Hypothalamus (tissue), 51 donors: Measurements from ENCODE around the gene TNFAIP3.
"Not testable (repeated sequence)": the region's sequence is repeated elsewhere in the genome, so short reads cannot be mapped to it uniquely, and the experiment has no call there.

Experiments used
- DNase-seq, 51 donors: peaks; one replicate each; lab custom pipeline; 2025; lab: John Stamatoyannopoulos, UW

TNFAIP3 gene

GRCh38 chr6:137876547-137876946 is 9.5 kb downstream of the TNFAIP3 start:
- no peak for DNase-seq

- DNase-seq, result no peak
Measured at GRCh38 chr6:137877113-137877512, 10.1 kb downstream of the TNFAIP3 start.

- no peak for DNase-seq
Measured at GRCh38 chr6:137877606-137878005, 10.5 kb downstream of the TNFAIP3 start.

- no peak for DNase-seq
Measured at GRCh38 chr6:137878029-137878428, 11.0 kb downstream of the TNFAIP3 start.

GRCh38 chr6:137878486-137879285 is 11.6 kb downstream of the TNFAIP3 start:
- no peak for DNase-seq

- no peak for DNase-seq
Measured at GRCh38 chr6:137879299-137879698, 12.2 kb downstream of the TNFAIP3 start.

GRCh38 chr6:137879885-137880745 is 13.1 kb downstream of the TNFAIP3 start:
- no peak for DNase-seq

- no peak for DNase-seq
Measured at GRCh38 chr6:137880746-137881521, 13.9 kb downstream of the TNFAIP3 start.

- DNase-seq, result no peak
Measured at GRCh38 chr6:137881522-137881886, 14.4 kb downstream of the TNFAIP3 start.

- DNase-seq, result no peak
Measured at GRCh38 chr6:137882225-137882961, 15.3 kb downstream of the TNFAIP3 start.

GRCh38 chr6:137883400-137884148 is 16.5 kb downstream of the TNFAIP3 start:
- no peak for DNase-seq

GRCh38 chr6:137884149-137884909 is 17.3 kb downstream of the TNFAIP3 start:
- no peak for DNase-seq

- DNase-seq, result not testable (repeated sequence)
Measured at GRCh38 chr6:137884910-137885229, 17.8 kb downstream of the TNFAIP3 start.

- not testable (repeated sequence) for DNase-seq
Measured at GRCh38 chr6:137886226-137886625, 19.2 kb downstream of the TNFAIP3 start.

- no peak for DNase-seq
Measured at GRCh38 chr6:137890983-137891537, 24.0 kb downstream of the TNFAIP3 start.

- no peak for DNase-seq
Measured at GRCh38 chr6:137892271-137892708, 25.2 kb downstream of the TNFAIP3 start.

- DNase-seq, result no peak
Measured at GRCh38 chr6:137893181-137893580, 26.1 kb downstream of the TNFAIP3 start.

- DNase-seq, result no peak
Measured at GRCh38 chr6:137893726-137894125, 26.7 kb downstream of the TNFAIP3 start.

GRCh38 chr6:137894378-137894777 is 27.3 kb downstream of the TNFAIP3 start:
- DNase-seq, result not testable (repeated sequence)
